ENCODE data around the gene TMPRSS11F.

GRCh38 chr4:68110441-68110840 lies 19.2 kb downstream of the TMPRSS11F start:
- no peak for TF ChIP-seq CTCF (conservative IDR thresholded peaks at IDR 0.05 in 1 of 2, IDR thresholded peaks at IDR 0.05 in 1 of 2; ENCODE audit: extremely low read depth in 1 of 2, insufficient read depth in 1 of 2, low read depth in 1 of 2, low read length in 2 of 2)
- TF ChIP-seq EZH2 (IDR thresholded peaks at IDR 0.05; ENCODE audit: borderline replicate concordance, low read length) = no peak

All from mammary epithelial cell (primary cell).